Kidney glomerular epithelial cell (primary cell): ENCODE data around the gene CEP19.
"Not testable (repeated sequence)": the region's sequence is repeated elsewhere in the genome, so short reads cannot be mapped to it uniquely, and the experiment has no call there.

Experiments
- DNase-seq: peaks from one replicate; lab custom pipeline; 2025; lab: John Stamatoyannopoulos, UW

Gene CEP19

GRCh38 chr3:196711838-196712513 is at the start of gene CEP19, which contains the start of gene PIGX:
CEP19 (minus strand) TSS chr3:196712250; CDS start chr3:196708657, 3,593 bp downstream.
PIGX (plus strand) TSS chr3:196712377.
- DNase-seq = peak; percentile 81

GRCh38 chr3:196757876-196758739 is 46.1 kb upstream of the CEP19 start:
- peak; percentile 80 for DNase-seq

GRCh38 chr3:196756732-196757131 is 44.7 kb upstream of the CEP19 start:
- DNase-seq = no peak

DNA sequence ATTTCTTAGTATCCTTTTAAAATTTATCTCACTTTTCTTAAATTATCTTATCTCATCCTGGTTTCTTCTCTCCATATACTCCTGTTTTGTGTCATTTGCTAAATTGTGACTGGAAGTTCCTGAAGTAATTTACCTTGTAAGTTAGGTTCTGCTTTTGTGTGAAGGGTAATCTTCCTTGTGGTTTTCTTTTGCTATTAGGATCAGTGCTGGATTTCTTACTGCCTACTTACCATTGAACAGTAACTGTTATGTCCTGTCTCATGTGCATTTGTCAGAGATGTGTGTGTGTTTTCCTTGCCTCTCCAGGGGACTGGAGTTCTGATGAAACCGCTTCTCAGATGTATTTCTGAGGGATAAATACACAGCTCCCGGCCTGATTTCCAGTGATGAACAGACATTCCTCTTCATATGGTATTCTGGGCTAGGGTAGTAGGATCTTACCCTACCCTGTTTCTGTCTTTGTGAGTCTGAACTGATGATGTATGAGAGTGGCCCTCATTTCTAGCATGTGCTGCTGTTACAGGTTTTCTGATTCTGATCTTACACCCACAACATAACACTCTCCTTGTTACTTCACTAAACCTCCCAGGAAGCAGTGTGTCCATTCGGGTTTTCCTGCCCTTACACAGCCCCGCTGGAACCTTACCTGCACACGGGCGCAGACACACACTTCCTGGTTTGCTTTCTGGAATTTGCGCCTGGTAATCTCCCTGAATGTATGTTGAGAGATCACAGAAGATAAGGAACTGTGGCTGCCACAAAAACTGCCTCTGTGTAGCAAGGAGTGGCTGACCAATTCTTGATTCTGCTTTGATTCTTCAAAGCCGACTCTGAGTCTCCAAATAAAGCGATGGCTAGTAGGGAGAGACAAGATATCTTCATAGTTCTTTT is 42.3 kb upstream of the CEP19 start:
- no peak for DNase-seq

GRCh38 chr3:196753201-196753600 is 41.2 kb upstream of the CEP19 start:
- DNase-seq = no peak

- DNase-seq = no peak
Observed at GRCh38 chr3:196749125-196749524, 37.1 kb upstream of the CEP19 start.

GRCh38 chr3:196743569-196743968 is 31.5 kb upstream of the CEP19 start:
- not testable (repeated sequence) for DNase-seq

GRCh38 chr3:196741249-196741889 is 29.3 kb upstream of the CEP19 start:
- DNase-seq = peak; percentile 30

DNA sequence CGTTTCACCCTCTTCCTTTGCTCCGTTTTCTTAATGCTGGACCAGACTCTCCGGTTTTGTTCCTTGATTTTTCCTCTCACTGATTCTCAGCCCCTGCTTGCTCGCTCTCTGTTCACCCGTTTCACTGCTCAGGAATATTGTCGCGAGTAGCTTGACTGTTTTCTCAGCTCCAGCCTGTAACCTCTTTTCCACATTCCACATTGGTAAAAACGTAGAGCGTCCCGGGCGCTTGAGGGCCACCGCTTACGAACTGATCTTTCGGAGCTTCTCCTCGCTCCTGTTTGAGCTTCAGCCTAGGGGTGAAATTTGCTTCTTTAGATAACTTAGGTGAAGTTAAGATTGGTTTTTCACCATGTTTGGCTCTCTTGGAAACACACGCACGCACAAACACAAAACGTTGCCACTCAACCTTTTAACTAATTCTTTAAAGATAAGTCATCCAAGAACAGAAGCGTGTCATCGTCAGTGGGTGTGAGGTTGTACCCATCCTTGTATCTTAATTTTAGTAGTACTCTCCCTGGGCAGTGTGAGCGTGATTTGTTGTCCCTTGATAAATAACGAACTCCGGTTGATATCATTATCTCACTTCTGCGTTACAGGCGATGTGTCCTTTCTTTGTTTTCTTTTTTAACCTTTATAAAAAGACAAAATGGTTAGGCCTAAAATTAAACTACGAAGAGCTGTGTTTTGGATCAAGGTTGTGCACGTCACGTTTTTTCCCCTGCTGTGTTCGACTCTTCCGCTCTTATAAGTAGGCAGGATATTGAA is 28.6 kb upstream of the CEP19 start:
- peak; percentile 72 for DNase-seq

DNA sequence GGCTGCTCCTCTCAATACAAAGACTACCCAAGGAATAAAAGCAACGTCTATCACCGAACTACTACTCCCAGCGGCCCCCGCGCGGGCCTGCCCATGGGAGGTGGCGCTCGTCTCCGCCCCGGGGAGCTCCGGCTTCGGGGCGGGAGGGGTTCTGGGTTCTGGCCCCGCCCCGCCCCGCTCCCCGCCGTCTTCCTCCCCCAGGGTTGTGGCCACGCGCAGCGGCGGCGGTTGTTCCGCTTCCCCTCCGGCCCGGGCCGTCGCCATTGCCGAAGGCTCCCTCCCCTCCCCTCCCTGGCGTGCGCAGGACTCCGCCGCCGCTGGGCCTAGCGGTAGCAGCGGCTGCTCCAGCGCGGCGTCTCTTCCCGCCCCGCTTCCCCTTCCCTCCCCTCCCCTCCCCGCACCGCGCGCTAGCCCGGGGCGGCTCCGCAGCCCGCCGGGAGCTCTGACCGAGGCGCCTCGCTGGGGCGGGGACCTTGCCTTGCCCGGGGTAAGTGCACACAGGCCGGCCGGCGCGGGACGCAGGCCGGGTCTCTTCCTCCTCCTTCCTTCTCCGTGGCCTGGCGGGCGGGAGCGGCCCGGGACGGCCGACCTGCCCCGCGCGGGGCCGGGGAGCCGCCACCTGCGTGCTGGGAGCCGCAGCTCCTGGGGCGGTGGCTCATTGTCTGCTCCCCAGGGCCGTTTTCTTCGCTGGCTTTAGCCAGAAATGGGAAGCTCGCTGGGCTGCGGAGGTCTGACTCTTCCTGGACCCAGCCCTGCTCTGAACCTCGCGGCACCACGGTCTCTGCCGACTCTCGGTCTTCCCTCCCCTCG is 27.8 kb upstream of the CEP19 start, which contains the start of gene PAK2:
Gene PAK2, plus strand, starts transcription at position 187 of the 810 bp plus-strand sequence. CDS start 42,790 bp downstream, outside the sequence.
- DNase-seq = peak; percentile 84

DNA sequence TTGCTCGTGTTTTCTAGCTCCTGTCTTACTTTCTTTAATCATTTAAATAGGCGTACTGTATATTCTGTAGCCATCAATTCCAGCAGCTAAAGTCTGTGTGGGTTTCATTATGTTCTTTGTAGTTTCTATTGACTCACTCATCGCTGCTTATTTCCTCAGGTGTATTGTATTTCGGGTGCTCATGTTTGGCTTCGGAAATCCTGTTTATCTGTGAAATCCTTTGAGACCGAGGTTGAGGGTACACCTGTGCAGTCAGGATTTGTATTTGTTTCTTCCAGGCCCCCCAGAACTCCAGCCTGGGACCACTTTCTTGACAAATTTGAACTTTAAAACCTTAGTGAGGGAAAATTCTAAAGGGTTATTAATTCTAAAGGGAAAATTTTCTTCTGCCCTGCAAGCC is 25.6 kb upstream of the CEP19 start:
- no peak for DNase-seq

GRCh38 chr3:196736670-196737374 is 24.8 kb upstream of the CEP19 start:
- DNase-seq = no peak

- no peak for DNase-seq
Observed at GRCh38 chr3:196735751-196736150, 23.7 kb upstream of the CEP19 start.

DNA sequence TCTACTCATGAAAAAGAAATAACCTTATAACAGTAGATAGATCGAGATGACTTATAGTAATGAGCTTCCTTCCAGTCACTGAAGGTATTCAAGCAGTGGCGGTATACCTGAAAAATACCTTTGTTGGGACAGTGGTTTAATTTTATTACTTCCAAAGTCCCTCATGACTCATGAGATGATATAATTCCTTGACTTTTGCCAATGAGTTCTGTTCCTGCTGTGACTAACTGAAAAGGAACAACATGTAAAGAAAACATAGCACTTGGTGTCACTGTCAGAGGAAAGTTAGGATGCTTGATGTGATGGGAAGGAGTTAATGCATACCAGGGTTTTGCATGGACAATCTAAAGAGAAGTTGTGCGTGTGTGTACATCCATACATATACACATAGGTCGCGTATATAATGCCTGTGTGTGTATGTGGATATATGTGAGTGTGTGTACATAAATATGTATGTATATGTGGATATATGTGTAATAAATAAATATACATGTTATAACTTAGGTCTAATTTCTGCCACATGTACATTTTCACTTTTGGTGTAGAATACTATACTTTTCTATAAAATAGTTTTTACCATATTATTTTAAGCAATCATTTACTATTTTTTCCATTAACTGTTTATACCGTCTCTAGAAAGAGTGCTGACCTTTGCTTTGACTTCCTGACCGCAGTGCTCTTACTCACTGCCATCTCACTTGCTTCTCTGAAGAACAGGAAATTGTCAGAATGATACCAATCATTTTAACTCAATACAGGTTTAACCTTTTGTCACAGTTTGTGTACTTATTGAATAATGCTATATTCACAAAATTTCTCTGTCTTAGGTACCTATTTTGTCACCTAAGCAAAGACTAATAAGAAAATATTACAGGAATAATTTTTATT is 15.0 kb upstream of the CEP19 start:
- no peak for DNase-seq

GRCh38 chr3:196721097-196721496 is 9.0 kb upstream of the CEP19 start:
- no peak for DNase-seq

DNA sequence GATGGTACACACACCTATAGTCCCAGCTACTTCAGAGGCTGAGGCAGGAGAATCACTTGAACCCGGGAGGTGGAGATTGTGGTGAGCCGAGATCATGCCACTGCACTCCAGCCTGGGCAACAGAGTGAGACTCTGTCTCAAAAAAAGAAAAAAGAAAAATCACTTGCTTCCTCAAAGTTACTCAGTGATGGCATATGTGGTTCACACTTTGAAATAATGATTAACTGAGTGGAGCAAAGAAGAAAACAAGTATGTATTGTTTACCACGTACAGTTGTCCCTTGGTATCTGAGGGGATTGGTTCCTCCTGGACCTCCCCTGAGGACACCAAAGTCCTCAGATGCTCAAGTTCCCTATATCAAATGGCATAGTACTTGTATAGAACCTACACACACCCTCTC is 5.1 kb upstream of the CEP19 start:
- not testable (repeated sequence) for DNase-seq

DNA sequence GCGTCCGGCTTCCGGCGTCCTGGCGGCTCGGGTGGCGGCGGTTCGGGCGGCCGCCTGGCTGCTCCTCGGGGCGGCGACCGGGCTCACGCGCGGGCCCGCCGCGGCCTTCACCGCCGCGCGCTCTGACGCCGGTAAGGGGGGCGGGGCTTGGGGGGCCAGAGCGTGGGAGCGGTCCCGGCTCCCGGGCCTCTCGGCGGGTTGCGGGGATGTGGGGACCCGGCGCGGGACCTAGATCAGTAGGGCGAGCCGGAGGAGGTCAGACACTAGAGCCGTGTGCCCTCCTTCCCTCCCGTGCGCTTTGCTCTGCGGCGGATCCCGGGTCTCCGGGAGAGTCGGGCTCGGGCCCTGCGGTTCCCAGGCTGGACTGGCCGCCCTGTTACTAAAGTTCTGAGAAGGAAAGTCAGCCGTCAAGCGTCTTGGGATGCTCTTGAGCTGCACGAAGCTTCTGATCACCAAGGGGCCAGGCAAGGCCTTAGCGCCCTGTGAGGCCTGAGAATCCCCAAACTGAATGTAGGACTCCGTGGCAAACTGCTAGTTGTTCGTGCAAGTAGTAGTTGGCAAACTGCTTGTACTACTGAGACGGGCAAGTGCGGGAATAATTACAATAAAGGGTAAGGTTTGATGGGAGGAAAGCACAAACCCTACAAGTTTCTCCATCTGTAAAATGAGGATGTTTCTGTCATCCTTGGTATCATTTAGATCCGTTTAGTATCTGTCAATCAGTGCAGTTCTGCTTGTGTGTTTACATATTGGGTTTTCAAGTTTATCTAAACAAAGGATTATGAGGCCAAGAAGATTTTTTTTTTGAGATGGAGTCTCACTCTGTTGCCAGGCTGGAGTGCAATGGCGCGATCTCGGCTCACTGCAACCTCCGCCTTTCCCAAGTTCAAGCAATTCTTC is 714 bp upstream of the CEP19 start:
- DNase-seq = peak; percentile 55
